NCI-H2196 (cell line): ENCODE results near the gene GTF3C4.

Experiments
- DNase-seq: peaks from one replicate; lab custom pipeline; 2025; ENCODE audit not compliant: unreplicated experiment; lab: John Stamatoyannopoulos, UW

The GTF3C4 gene

DNA sequence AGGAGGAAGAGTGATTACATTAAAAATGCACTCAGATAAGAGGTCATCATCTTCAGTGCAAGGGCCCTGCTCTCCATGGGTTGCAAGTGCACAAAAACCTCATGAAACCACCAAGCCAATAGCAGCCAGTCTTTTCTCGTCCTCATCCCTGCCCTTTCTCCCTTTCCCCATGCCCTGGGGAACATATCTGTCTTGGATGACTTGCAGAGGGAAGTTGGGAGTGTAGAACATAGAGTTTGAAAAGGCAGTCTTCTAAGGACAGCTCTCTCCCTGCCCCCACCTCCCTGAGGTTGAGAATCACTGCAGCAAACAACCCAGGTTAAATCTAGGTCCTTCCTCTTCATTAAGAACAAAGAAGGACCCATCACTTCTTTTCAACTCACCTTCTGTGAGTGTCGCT, 22.5 kb upstream of the GTF3C4 start:
- no peak for DNase-seq

- DNase-seq = no peak
Observed at GRCh38 chr9:132648283-132648682, 22.0 kb upstream of the GTF3C4 start.

- DNase-seq = no peak
Observed at GRCh38 chr9:132648685-132649084, 21.6 kb upstream of the GTF3C4 start.

GRCh38 chr9:132651259-132651658, 19.0 kb upstream of the GTF3C4 start:
- DNase-seq = peak; percentile 61

GRCh38 chr9:132656299-132656698, 14.0 kb upstream of the GTF3C4 start:
- no peak for DNase-seq

- no peak for DNase-seq
Observed at GRCh38 chr9:132662152-132662945, 7.9 kb upstream of the GTF3C4 start.

DNA sequence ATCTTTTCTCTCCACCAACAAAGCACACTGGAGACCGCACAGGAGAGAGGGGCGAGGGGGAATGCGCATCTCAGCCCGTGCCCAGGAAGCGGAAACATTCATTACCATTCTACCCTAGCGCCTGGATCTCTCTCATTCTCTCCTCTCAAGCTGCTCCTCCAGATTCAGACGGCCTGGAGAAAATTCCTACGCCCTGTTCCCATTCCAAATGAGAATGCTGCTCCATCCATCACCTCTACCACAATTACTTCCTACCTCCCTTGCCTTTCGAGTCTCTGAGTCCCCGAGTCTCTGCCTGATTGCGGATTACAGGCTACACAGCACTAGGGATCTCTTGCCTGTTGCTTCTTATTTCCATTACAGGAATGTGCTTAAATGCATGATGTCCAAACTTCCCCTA, 7.1 kb upstream of the GTF3C4 start:
- no peak for DNase-seq

DNA sequence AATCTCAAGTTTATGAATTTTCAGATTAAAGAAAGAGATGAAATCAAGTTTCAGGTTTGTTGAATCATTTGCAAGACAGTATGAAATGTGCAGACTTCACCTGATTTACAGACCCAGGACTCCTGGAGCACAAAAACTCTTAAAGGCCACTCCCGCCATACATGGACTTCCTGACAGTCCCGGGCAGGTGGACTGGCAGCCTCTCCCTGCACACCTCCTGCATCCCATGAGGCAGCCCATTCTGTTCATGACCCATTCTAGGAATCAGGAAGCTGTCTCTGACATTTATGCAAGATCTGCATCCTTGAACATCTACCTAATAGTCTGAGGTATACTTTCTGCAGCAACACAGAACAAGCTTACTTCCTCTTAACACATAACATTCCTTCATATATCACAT, 6.4 kb upstream of the GTF3C4 start:
- no peak for DNase-seq

GRCh38 chr9:132669319-132669697, 956 bp upstream of the GTF3C4 start:
- no peak for DNase-seq

GRCh38 chr9:132669698-132670456, 387 bp upstream of the GTF3C4 start, which contains the start of gene DDX31:
Gene DDX31, minus strand, starts transcription at chr9:132669983. Its CDS starts 49 bp downstream, at chr9:132669934.
- peak; percentile 78 for DNase-seq

GRCh38 chr9:132671620-132672412, 1.6 kb downstream of the GTF3C4 start:
- no peak for DNase-seq

DNA sequence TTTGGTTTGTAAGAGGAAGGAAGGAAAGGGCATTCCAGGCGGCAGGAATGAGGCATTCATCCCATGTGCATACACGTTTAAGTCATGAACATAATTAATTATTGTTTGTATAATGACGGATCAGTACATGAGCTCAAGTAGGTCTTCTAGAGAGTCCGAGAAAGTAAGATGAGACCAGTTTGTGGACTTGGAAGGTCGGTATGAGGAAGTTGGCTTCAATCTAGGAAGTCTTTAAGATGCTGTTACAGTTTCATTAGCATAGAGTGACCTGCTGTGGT, 2.1 kb downstream of the GTF3C4 start:
- DNase-seq = no peak

DNA sequence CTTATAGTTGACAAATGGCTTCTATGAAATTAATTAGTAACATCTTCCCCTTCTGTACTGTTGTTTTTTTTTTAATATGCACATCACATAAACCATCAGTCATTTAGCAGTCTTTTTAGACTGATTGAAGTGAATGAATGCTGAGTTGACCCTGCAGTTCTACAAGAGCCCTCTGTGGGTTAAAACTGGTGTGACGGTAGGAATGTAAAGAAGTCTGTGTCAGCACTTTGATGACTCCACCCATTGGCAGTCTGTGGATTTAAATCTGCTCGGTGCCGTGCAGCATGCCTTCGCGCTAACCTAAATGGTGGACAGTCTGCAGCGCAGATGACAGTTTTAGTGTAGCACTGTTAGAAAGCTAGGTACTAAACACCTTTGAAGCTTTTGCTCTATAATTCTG, 3.1 kb downstream of the GTF3C4 start:
- no peak for DNase-seq

DNA sequence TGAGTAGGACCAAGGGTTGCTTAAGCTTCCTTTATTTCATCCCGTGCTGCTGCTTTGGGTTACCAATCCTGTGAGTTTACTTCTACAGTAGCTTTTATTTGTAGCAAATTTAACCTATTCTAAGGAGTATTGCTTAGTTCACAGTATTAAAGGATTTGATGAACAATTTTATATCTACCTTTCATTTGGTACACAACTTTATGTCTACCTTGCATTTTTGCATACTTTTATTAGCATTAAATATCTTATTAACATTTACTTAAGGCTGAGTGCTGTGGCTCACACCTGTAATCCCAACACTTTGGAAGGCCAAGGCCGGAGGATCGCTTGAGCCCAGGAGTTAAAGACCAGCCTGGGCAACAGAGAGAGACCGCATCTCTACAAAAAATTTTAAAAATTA, 4.2 kb downstream of the GTF3C4 start:
- no peak for DNase-seq

DNA sequence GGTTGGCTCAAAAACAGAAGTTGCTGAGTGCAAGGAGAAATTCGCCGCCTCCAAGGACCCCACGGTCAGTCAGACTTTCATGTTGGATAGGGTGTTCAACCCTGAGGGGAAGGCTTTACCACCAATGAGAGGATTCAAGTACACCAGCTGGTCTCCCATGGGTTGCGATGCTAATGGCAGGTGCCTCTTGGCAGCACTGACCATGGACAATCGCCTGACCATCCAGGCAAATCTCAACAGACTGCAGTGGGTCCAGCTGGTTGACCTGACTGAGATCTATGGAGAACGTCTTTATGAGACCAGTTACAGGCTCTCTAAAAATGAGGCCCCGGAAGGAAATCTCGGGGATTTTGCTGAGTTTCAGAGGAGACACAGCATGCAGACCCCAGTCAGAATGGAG, 7.7 kb downstream of the GTF3C4 start:
- no peak for DNase-seq

DNA sequence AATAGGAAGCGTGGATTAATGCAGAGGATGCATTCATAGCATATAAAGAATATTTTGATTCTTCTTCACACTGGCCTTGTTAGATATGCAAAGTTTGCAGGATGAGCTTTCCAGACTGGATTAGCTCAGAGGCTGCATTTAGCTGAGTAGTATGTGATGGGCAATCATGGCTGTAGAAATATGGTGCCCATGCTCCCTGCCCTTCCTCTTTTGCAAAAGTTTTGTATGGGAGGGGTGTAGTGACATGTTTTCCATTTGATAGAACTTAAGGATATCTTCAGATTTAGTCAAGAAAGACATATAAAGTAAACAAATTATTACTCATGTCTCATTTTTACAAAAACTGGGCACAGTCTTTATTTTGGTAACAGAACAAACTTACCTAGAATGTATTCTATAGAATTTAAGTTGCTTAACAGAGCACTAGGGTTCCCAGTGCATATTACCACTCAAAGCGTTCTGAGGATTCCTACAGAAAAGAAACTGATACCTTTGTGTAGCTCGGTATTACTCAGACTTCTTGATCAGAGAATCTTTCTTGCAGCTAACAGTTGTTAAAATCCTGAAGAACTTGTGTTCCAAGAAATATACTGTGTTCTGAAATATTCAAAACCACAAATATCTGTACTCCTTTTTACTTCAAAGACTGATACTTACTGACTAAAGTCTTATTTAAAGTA, 9.8 kb downstream of the GTF3C4 start:
- DNase-seq = no peak

DNA sequence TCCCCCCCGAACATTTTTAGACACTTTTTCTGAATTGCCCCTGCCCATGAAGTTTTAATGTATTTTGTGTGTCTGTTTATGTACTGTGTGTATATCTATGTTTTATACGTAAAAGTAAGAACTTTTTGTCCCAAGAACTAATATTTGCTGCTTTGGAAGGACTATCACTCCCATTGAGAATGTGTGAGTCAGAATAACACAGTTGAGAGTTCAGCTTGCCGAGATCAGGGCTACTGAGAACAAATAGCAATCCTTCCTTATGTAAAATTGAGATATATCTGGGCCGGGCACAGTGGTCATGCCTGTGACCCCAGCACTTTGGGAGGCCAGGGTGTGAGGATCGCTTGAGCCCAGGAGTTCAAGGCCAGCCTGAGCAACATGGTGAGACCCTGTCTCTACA, 11.3 kb downstream of the GTF3C4 start:
- DNase-seq = no peak

- DNase-seq = no peak
Observed at GRCh38 chr9:132683873-132684272, 13.6 kb downstream of the GTF3C4 start.

DNA sequence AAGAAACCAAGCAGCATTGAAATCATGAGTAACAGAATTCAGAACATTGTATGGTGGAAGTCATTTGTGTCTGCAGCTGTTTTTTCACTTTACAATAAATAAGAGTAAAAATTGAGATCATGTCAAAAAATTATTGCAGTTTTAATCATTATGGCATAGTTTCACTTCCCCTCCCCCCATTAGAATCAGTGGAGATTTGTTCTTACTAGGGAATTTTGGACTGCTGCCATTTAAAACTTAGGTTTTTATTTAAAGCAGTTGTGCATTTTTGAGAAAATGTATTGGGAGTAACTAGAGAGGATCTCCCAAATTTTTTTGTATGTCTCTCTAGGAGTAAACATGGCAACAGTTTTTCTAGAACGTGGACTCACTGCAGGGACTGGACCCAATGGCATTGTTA, 20.4 kb downstream of the GTF3C4 start:
- DNase-seq = no peak

- no peak for DNase-seq
Observed at GRCh38 chr9:132694144-132694543, 23.9 kb downstream of the GTF3C4 start.

GRCh38 chr9:132697230-132697629, 27.0 kb downstream of the GTF3C4 start:
- no peak for DNase-seq
